ENCODE measurements around the gene AKR1D1. TPM values are rescaled to one million over a fixed set of nuclear protein-coding genes. Genes with fewer than 3 reads are reported as not detected.

The AKR1D1 gene
- total and polyA plus RNA-seq, 10 of the 15 experiments (the other 5 are each of a cell fraction or from before 2014, with no cell fraction given) = 0.09 to 0.34 TPM; not detected in 8

DNA sequence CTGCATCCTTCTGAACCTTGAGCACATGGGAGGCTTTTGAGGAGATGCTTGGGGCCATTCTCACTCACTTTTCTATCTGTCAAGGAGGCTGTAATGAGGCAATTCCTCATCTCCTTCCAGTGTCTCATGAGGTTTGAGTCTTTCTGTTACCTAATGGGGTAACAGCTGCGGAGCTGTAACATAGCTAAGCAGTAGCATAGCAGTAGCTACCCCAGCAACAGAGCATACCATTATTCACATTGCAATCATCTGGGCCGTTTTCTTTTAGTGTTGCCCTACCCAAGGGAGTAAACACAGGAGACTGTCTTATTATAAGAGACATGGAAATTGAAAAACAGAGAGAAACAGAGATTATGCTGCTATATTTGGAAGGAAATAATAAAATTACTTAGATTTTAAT lies 68.7 kb downstream of the AKR1D1 start:
- WGBS (ENCODE audit: insufficient coverage, insufficient replicate concordance, low lambda C conversion rate, missing lambda C conversion rate) = 53% methylated on average over 2 of the region's 2 CpGs
- DNase-seq (ENCODE audit: low read depth, low spot score) (no peak), FAIRE-seq (no peak), ATAC-seq (no peak)
- Histone ChIP-seq H3K4me2 (ENCODE audit: control insufficient read depth, insufficient read depth) (no peak overlapping the region), H3K27ac (ENCODE audit: control insufficient read depth, insufficient read depth) (no peak overlapping the region), H3K79me2 (ENCODE audit: control insufficient read depth, insufficient read depth, low read length) (no peaks in the 10 kb centered on the region), H3K4me3 (no peak overlapping the region), H3K9me3 (replicated peaks; ENCODE audit: control insufficient read depth, insufficient read depth, low read length) (no peaks in the 10 kb centered on the region), H3K9ac (ENCODE audit: control insufficient read depth, insufficient read depth, low read length) (no peak overlapping the region), H3K36me3 (ENCODE audit: control insufficient read depth in 2 of 2, insufficient read depth in 2 of 2, low read length in 1 of 2) (no peaks in the 10 kb centered on the region), H2AFZ (ENCODE audit: control insufficient read depth, low read depth, low read length) (no peak overlapping the region), H3K4me1 (ENCODE audit: control insufficient read depth, insufficient read depth, low read length) (no peaks in the 10 kb centered on the region), H3K27me3 (replicated peaks in 1 of 2; ENCODE audit: control insufficient read depth in 2 of 2, insufficient read depth in 2 of 2, low read length in 1 of 2) (no peaks in the 10 kb centered on the region), H4K20me1 (ENCODE audit: control insufficient read depth, insufficient read depth) (no peaks in the 10 kb centered on the region)
- in situ Hi-C loops (cut with MboI) (no loop called here), intact Hi-C loops (cut with micrococcal nuclease; ENCODE audit: unreplicated experiment) (no loop called here)
- ChIA-PET SMC1A (ENCODE audit: uncharacterized antibody, unreplicated experiment) (interaction anchor here (0.7 kb wide), 1 partner anchor 13 kb away, joined by 5 read pairs; no protein-coding TSS in a partner anchor), POLR2A (no interaction called here), RAD21 (ENCODE audit: unreplicated experiment) (no interaction called here), CTCF (interaction anchor here (2.0 kb wide), 1 partner anchor 16 kb away, joined by 4 read pairs; no protein-coding TSS in a partner anchor)
- no TSS peak for BruUV-seq (replicated peaks)
- TF ChIP-seq, protein P1, sequence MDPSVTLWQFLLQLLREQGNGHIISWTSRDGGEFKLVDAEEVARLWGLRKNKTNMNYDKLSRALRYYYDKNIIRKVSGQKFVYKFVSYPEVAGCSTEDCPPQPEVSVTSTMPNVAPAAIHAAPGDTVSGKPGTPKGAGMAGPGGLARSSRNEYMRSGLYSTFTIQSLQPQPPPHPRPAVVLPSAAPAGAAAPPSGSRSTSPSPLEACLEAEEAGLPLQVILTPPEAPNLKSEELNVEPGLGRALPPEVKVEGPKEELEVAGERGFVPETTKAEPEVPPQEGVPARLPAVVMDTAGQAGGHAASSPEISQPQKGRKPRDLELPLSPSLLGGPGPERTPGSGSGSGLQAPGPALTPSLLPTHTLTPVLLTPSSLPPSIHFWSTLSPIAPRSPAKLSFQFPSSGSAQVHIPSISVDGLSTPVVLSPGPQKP (IDR thresholded peaks at IDR 0.05; ENCODE audit: low read depth, low read length) = no peak
- TF ChIP-seq MTA3 (IDR thresholded peaks at IDR 0.05; ENCODE audit: borderline replicate concordance, low read length) (no peak), GATAD2B (conservative IDR thresholded peaks at IDR 0.05; ENCODE audit: low read depth) (no peak), HDGF (IDR thresholded peaks at IDR 0.05) (no peak), FOS (IDR thresholded peaks at IDR 0.05; ENCODE audit: borderline replicate concordance, extremely low read depth, insufficient read length) (no peak), WRNIP1 (IDR thresholded peaks at IDR 0.05; ENCODE audit: borderline replicate concordance, low read depth, low read length) (no peak), ZNF622 (IDR thresholded peaks at IDR 0.05) (no peak), ETV6 (conservative IDR thresholded peaks at IDR 0.05 in 1 of 2, IDR thresholded peaks at IDR 0.05 in 1 of 2; ENCODE audit: borderline replicate concordance in 1 of 2, low read depth in 1 of 2) (no peak), JUNB (IDR thresholded peaks at IDR 0.05) (no peak), NFXL1 (IDR thresholded peaks at IDR 0.05; ENCODE audit: borderline replicate concordance) (no peak), USF2 (IDR thresholded peaks at IDR 0.05; ENCODE audit: borderline replicate concordance, low read depth, low read length) (no peak), RFX5 (IDR thresholded peaks at IDR 0.05; ENCODE audit: low read depth, low read length) (no peak), BHLHE40 (IDR thresholded peaks at IDR 0.05; ENCODE audit: borderline replicate concordance in 1 of 2, low read depth in 2 of 2, low read length in 1 of 2) (no peak), SMARCA5 (IDR thresholded peaks at IDR 0.05) (no peak)
- TF ChIP-seq, protein P2, sequence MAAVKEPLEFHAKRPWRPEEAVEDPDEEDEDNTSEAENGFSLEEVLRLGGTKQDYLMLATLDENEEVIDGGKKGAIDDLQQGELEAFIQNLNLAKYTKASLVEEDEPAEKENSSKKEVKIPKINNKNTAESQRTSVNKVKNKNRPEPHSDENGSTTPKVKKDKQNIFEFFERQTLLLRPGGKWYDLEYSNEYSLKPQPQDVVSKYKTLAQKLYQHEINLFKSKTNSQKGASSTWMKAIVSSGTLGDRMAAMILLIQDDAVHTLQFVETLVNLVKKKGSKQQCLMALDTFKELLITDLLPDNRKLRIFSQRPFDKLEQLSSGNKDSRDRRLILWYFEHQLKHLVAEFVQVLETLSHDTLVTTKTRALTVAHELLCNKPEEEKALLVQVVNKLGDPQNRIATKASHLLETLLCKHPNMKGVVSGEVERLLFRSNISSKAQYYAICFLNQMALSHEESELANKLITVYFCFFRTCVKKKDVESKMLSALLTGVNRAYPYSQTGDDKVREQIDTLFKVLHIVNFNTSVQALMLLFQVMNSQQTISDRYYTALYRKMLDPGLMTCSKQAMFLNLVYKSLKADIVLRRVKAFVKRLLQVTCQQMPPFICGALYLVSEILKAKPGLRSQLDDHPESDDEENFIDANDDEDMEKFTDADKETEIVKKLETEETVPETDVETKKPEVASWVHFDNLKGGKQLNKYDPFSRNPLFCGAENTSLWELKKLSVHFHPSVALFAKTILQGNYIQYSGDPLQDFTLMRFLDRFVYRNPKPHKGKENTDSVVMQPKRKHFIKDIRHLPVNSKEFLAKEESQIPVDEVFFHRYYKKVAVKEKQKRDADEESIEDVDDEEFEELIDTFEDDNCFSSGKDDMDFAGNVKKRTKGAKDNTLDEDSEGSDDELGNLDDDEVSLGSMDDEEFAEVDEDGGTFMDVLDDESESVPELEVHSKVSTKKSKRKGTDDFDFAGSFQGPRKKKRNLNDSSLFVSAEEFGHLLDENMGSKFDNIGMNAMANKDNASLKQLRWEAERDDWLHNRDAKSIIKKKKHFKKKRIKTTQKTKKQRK (IDR thresholded peaks at IDR 0.05; ENCODE audit: low read depth, low read length) = no peak
- TF ChIP-seq, protein P3, sequence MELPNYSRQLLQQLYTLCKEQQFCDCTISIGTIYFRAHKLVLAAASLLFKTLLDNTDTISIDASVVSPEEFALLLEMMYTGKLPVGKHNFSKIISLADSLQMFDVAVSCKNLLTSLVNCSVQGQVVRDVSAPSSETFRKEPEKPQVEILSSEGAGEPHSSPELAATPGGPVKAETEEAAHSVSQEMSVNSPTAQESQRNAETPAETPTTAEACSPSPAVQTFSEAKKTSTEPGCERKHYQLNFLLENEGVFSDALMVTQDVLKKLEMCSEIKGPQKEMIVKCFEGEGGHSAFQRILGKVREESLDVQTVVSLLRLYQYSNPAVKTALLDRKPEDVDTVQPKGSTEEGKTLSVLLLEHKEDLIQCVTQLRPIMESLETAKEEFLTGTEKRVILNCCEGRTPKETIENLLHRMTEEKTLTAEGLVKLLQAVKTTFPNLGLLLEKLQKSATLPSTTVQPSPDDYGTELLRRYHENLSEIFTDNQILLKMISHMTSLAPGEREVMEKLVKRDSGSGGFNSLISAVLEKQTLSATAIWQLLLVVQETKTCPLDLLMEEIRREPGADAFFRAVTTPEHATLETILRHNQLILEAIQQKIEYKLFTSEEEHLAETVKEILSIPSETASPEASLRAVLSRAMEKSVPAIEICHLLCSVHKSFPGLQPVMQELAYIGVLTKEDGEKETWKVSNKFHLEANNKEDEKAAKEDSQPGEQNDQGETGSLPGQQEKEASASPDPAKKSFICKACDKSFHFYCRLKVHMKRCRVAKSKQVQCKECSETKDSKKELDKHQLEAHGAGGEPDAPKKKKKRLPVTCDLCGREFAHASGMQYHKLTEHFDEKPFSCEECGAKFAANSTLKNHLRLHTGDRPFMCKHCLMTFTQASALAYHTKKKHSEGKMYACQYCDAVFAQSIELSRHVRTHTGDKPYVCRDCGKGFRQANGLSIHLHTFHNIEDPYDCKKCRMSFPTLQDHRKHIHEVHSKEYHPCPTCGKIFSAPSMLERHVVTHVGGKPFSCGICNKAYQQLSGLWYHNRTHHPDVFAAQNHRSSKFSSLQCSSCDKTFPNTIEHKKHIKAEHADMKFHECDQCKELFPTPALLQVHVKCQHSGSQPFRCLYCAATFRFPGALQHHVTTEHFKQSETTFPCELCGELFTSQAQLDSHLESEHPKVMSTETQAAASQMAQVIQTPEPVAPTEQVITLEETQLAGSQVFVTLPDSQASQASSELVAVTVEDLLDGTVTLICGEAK (IDR thresholded peaks at IDR 0.05; ENCODE audit: borderline replicate concordance) = no peak

Measured in GM12878 (cell line).